Stimulated activated naive CD4-positive, alpha-beta T cell treated with Interleukin-2 at 50 U/mL for 16 hours (primary cell): Measurements from ENCODE around the gene NT5DC4.

Source experiments
- DNase-seq: peaks from one replicate; lab custom pipeline; 2025; lab: John Stamatoyannopoulos, UW

NT5DC4 gene

DNA sequence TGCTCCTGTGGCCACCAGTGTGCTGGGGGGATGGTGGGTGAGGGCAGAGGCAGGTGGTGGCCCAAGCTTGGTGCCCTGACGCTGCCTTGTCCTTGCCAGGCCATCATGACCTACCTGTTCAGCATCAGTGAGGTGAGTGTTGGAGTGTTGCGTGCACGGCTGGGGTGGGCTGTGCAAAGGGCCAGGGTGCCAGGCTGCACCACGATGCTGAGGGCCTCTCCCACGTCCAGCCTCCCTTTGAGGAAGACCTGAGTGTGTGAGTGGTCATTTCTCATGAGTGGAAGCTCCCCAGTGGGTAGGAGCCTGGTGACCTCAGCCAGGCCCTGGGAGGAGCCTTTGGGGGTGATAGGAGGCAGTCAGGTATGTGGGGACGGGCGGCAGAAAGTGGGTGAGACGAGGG is 3.2 kb downstream of the NT5DC4 start:
- no peak for DNase-seq

- no peak for DNase-seq
These were observed 4.0 kb downstream of the NT5DC4 start for GRCh38 chr2:112724591-112725525.

GRCh38 chr2:112725545-112726457 is 5.0 kb downstream of the NT5DC4 start:
- no peak for DNase-seq

- peak; percentile 74 for DNase-seq
These were observed 5.8 kb downstream of the NT5DC4 start for GRCh38 chr2:112726487-112727190.

GRCh38 chr2:112727276-112728028 is 6.6 kb downstream of the NT5DC4 start:
- DNase-seq, result no peak

GRCh38 chr2:112728029-112728362 is 7.2 kb downstream of the NT5DC4 start:
- no peak for DNase-seq

GRCh38 chr2:112728378-112729175 is 7.8 kb downstream of the NT5DC4 start:
- no peak for DNase-seq

DNA sequence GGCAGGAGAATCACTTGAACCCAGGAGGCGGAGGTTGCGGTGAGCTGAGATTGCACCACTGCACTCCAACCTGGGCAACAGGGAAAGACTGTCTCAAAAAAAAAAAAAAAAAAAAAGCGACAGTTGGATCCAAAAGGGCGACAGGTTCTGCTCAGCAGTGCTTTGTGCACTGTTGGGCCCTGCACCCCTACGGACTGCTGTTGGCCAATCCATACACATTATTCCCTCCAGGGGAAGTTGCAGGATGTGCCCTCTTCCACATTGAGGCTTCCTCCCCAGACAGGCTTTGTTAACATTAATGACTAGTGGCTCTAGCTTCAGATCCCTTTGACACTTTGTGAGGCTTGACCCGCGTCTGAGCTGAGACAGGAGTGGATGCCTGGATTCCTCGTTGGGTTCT is 9.4 kb downstream of the NT5DC4 start:
- DNase-seq, result no peak

- DNase-seq, result no peak
These were observed 10.0 kb downstream of the NT5DC4 start for GRCh38 chr2:112730791-112731190.

DNA sequence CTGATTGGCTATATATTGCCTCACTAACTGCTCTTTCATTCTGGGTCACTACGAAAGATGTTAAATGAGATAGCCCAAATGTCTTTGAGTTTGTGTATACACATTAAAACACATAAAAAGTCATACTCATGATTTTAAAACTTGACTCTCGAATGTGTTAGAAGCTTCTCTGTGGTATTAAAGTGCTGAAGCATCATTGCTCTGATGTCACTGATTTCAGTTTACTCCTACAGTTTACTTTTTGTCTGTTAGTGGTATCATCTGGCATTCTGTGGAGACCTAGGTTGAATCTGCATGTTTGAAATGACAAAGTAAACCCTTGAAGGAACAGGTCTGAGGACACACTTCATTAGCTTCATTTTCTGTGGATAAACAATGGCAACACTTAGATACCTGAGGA is 10.7 kb downstream of the NT5DC4 start:
- no peak for DNase-seq

DNA sequence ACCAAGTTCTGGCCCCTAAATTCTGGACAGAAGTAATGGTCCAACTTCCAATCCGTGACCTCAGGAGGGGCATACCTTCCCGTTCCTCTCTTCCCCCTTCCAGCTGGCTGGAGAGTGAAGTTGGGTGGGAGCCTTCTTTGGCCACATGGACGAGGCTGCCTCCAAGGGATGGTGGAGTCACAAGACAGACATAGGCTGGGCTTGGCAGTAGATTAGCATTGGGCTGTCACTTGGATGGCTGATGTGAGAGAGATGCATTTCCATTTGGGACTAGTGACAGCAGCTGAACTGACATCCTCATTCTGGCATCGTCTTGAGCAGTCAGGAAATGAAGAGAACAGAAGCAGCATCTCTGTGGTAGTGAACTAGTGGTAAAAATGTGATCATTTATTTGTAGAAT is 12.6 kb downstream of the NT5DC4 start:
- no peak for DNase-seq

DNA sequence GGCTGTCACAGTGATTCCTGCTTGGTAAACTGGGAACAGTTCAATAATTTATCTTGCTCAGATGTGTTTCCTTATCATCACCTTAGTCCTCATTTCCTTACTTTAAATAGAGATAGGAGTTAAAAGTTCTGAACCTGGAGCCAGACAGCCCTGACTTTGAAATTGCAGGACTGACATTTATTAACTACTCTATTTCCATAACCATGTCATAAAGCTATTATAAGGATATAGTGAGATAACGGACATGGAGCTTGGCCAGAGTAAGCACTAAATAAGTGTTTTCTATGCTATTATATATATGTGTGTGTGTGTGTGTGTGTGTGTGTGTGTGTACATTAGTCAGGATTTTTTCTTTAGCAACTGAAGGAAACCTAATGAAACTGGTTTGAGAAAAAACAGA is 13.1 kb downstream of the NT5DC4 start:
- no peak for DNase-seq

DNA sequence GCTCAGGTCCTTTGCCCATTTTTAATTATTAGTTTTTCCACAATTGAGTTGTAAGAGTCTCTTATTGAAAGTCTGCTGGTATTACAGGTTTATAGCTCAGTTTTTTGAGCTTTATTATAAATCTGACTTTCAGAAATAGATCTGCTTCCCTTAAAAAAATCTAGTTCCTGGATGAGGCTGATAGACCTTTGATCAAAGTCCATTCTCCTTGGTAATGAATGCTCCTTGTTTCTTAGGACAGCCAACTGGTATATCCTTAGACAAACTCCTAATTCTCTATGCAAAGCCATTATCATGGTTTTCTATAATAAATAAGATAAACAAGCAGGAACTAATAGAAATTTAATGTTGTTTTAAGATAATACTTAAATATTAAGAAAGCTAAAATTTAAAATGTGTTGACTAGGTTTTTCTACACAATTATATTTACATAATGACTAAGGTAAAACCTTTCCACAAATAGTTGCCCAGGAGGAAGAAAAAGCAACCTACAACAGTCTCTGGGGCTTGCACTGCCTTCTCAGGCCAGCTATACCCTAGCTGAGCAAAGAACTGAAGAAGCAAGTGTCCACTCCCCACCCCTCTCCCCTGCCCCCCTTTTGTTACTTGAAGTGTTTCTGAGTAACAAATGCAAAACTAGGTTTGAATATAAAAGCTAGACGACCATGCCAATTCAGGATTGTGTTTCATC is 16.9 kb downstream of the NT5DC4 start:
- DNase-seq, result no peak

- no peak for DNase-seq
These were observed 19.7 kb downstream of the NT5DC4 start for GRCh38 chr2:112740527-112740926.

DNA sequence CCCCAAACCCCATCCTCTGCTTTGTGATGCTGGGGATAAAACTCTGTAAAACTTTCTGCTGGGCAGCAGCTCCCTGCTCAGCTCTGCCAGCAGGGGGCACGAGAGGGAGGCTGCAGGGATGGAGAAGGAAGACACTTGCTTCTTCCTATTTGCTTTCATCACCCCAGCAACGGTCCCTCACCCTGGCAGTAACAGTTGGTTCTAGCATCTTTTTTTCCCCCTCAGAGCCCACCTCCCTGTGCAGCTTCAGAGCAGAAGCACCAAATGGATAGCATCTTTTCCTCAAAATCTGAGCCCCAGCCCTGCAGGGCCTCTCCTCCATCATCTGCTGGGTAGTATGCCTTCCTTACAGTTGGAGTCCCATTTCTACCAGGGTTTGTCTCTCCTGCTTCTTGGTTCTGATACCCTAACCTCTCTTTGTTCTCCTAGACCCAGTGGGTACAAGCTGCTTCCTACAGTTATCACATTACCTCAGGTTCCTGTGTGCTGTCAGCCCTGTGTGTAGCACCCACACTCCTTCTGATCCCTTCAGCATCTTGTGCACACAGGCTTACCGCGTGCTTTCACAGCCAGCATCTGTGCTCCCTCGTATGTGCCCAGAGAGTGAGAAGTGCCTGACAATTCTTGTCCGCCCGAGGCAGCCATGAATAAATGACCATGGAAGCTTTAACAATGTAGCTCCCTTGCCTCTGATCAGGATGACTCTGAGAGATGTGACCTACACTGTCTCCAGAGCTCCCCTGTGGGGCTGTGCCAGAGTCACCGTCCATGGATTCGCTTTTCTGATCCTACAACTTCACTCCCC is 29.1 kb downstream of the NT5DC4 start:
- DNase-seq, result peak; percentile 82

DNA sequence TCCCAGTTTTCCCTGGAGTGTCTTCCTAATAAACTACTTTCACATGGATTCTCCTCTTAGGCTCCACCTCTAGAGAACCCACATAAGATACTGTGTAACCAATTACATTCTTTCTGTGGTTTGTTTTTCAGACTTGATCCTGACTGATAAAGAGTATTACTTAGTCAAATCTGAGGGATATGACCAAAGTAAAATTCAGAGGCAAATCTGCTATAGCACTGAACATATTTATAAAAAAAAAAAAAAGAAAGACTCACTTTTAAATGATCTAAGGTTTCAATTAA is 29.7 kb downstream of the NT5DC4 start:
- DNase-seq, result no peak

DNA sequence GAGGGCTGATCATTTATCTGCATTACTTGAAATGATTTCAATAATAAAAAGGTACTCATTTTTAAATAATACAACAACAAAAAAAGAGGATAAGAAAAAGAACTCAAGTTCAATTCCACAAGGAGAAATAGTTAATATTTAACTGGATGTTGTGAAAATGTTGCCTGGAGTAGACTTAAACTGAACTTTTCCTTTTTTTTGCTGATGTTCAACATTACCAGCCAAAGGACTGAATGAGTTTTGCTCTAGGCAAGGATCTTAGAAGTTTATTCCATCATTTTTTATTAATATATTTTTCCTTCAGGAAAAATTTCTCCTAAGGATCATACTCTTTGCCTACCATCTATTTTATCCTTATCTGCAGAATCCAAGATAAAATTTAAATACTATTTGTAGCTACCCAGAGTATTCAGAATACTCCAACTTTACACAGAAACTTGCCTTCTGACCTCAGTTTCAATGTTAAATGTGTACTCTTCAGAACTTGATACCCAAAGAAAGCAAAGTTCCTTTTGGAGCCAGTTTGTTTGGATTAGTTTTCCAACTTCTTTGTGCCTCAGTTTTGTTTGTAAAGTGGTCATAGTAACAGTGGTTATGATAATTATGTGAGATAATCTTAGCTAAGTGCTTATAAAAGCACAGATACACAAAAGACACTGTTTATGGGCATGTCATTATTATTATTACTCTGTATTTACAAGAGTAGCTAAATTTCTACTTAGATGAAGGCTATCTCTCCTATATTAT is 30.8 kb downstream of the NT5DC4 start:
- DNase-seq, result no peak

GRCh38 chr2:112752667-112753066 is 31.8 kb downstream of the NT5DC4 start:
- DNase-seq, result no peak

DNA sequence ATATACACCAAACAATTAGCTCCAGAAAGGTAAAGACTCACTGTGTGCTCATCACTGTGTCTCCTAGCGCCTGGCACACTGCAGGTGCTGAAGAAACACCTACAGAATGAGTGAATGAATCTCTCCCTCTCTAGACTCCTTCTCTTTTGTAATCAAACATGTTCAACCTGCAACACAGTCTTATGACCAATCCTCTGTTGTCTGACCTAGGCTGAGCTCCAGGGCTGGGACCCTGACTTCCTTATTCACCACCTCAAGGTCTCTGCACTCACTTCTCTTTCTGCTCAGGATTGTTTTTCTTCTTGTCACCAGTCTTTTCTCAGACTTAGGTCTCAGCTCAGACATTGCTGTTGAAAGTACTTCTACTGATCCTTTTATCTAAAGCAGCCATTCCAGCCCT is 33.7 kb downstream of the NT5DC4 start:
- DNase-seq, result no peak
